K562 (cell line): ENCODE measurements around the gene NOTCH1. TPM values are rescaled to one million over a fixed set of nuclear protein-coding genes. Genes with fewer than 3 reads are reported as not detected.

Experiments used
- CSDE1 ChIP-seq, 2 experiments: fragments of 450-650 bp; IDR thresholded peaks; 2 replicates each; pipeline ENCODE4 v1.6.1; 2016; ENCODE audit warnings: mild to moderate bottlenecking in 1 of 2
- CTBP1 ChIP-seq: fragments of 450-650 bp; IDR thresholded peaks from 2 replicates; pipeline ENCODE4 v1.6.1; 2016; ENCODE audit warnings: borderline replicate concordance
- FOXP4 ChIP-seq: sonication (generic); formaldehyde crosslinking; IDR thresholded peaks from 2 replicates; pipeline ENCODE4 v1.8.0; 2022; ENCODE audit warnings: mild to moderate bottlenecking, missing genetic modification reagents, borderline replicate concordance
- GABPA ChIP-seq: fragments of 200-800 bp; sonication (Bioruptor generic); conservative IDR thresholded peaks from 2 replicates; pipeline ENCODE4 v1.6.1; 2016; ENCODE audit warnings: low read depth, missing genetic modification characterization, missing compliant biosample characterization
- IFI16 ChIP-seq: fragments of 250-450 bp; sonication (Bioruptor Pico); IDR thresholded peaks from 2 replicates; pipeline ENCODE4 v2.1.2; 2022; ENCODE audit warnings: mild to moderate bottlenecking, inconsistent platforms
- MYNN ChIP-seq, 2 experiments: sonication (generic); formaldehyde crosslinking in 1 of 2; IDR thresholded peaks; 2 replicates each; pipeline versions ENCODE4 v1.5.0 to v1.6.1; 2016 to 2020; ENCODE audit warnings: antibody characterized with exemption in 1 of 2, missing genetic modification reagents in 1 of 2
- NCOA2 ChIP-seq, 2 experiments: fragments of 450-650 bp; IDR thresholded peaks; 2 replicates each; pipeline ENCODE4 v1.6.1; 2018; ENCODE audit warnings: mild to moderate bottlenecking in 2 of 2, moderate library complexity in 1 of 2; ENCODE audit not compliant: partially characterized antibody in 2 of 2
- NUFIP1 ChIP-seq: fragments of 450-650 bp; IDR thresholded peaks from 2 replicates; pipeline ENCODE4 v1.6.1; 2018; ENCODE audit not compliant: partially characterized antibody
- RBFOX2 ChIP-seq: fragments of 200-400 bp; formaldehyde crosslinking; IDR thresholded peaks from 2 replicates; pipeline ENCODE4 v1.6.1; 2017; ENCODE audit warnings: low read depth, mild to moderate bottlenecking, low read length, moderate library complexity
- RBM15 ChIP-seq: fragments of 200-400 bp; formaldehyde crosslinking; IDR thresholded peaks from 2 replicates; pipeline ENCODE4 v1.6.1; 2018; ENCODE audit warnings: mild to moderate bottlenecking, low read length, moderate library complexity; ENCODE audit not compliant: insufficient read depth
- SETDB1 ChIP-seq: IDR thresholded peaks from one replicate; pipeline ENCODE4 v1.6.1; 2012; ENCODE audit warnings: low read length, control low read depth, inconsistent platforms
- TCF3 ChIP-seq: sonication (generic); formaldehyde crosslinking; IDR thresholded peaks from 2 replicates; pipeline ENCODE4 v1.4.0; 2020; ENCODE audit warnings: mild to moderate bottlenecking, missing genetic modification reagents
- ZBTB9 ChIP-seq: fragments of 450-650 bp; formaldehyde crosslinking; IDR thresholded peaks from 2 replicates; pipeline ENCODE4 v1.4.0; 2020; ENCODE audit warnings: mild to moderate bottlenecking, moderate library complexity
- ZKSCAN3 ChIP-seq: fragments of 250-450 bp; sonication (Bioruptor Pico); IDR thresholded peaks from 2 replicates; pipeline ENCODE4 v1.4.0; 2020
- ZZZ3 ChIP-seq: fragments of 450-650 bp; IDR thresholded peaks from 2 replicates; pipeline ENCODE4 v1.6.1; 2016; ENCODE audit warnings: antibody characterized with exemption, mild to moderate bottlenecking, moderate library complexity
- polyA plus RNA-seq, 8 experiments: library from polyadenylated mRNA; depleted of rRNA in 4 of 8; stranded (reverse) in 5 of 8; unstranded in 3 of 8; fragments of >200 nt; fragmentation: Nextera tagmentation in 2 of 8; fragmentation: Illumina TruSeq in 1 of 8; extraction: Ambion mirVana in 2 of 8; extraction: Trizol in 1 of 8; gene quantifications; 2 replicates each; pipeline versions ENCODE4 v1.2.1 to v1.2.3, GENCODE V29; 2011 to 2014; ENCODE audit warnings: inconsistent platforms in 1 of 8, missing spikeins in 1 of 8
- total RNA-seq, 7 experiments: library from RNA; depleted of rRNA in 6 of 7; stranded (reverse); fragments of >200 nt in 6 of 7; fragmentation: Illumina TruSeq in 2 of 7; extraction: Trizol in 2 of 7; gene quantifications; 2 replicates each; pipeline versions ENCODE4 v1.2.1 to v1.2.3, GENCODE V29; 2011 to 2021; ENCODE audit warnings: low replicate concordance in 1 of 7
- TF ChIP-seq, protein P1 (sequence below): sonication (generic); formaldehyde crosslinking; IDR thresholded peaks from 2 replicates; pipeline ENCODE4 v1.5.0; 2020; ENCODE audit warnings: missing genetic modification reagents
- TF ChIP-seq, protein P2 (sequence below): fragments of 450-650 bp; IDR thresholded peaks from 2 replicates; pipeline ENCODE4 v1.6.1; 2017; ENCODE audit warnings: mild to moderate bottlenecking, moderate library complexity
- TF ChIP-seq, protein P3 (sequence below): sonication (generic); formaldehyde crosslinking; IDR thresholded peaks from 2 replicates; pipeline ENCODE4 v1.8.0; 2023; ENCODE audit warnings: mild to moderate bottlenecking, missing genetic modification reagents

NOTCH1 gene
- total and polyA plus RNA-seq, 9 of the 15 experiments (the other 6 are each of a cell fraction or from before 2014, with no cell fraction given), result 0.03 to 31.4 (median 2.3) TPM

DNA sequence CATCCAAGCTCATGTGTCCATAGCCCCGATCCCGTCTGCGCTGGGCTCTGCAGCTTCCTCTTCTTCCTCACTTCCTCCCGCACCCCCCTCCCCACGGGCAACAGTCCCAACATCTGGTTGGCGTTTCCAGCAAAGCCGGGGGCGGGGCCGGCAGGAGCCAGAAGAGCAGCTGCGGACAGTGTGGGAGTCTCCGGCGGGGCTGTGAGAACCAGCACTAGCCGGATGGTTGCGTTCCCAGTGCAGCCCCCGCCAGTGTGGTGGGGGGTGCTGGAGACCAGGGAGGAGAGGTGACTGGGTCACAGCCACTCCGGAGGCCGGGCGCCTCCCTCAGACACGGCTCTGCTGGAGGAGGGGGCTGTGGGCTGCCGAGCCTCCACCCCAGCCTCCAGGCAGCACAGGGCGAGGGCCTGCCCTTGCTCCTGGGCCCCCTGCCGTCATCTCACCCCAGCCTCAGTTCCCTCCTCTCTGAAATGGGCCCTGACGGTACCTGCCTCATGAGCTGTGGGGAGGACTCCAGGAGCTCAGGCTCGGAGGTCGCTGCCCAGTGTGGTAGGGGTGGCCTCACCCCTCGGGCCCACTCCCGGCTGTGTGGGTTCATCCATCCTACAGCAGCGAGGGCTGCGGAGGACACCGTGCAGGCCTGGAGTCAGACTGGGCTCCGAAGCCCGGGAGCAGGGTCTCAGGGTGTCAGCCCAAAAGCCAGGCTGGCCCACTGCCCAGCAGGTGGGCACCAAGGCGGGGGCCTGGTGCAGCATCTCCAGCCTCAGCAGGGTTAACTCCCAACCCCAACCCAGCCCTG lies 41.5 kb upstream of the NOTCH1 start (continued):
- no peak for TF ChIP-seq NCOA2 (IDR thresholded peaks at IDR 0.05; ENCODE audit: partially characterized antibody in 2 of 2)
- no peak for TF ChIP-seq ZZZ3
- no peak for TF ChIP-seq SETDB1
- TF ChIP-seq NUFIP1, result no peak
- 0 out of 2 replicates have a peak, but pooled peaks have one; percentile 75 for TF ChIP-seq FOXP4 (CRISPR knock-in tag)
- TF ChIP-seq ZKSCAN3 (CRISPR knock-in tag), result no peak
- peak; percentile 44; the same call in 1 of the 2 replicates for TF ChIP-seq GABPA (tag)
- no peak for TF ChIP-seq RBM15
- TF ChIP-seq, protein P1, sequence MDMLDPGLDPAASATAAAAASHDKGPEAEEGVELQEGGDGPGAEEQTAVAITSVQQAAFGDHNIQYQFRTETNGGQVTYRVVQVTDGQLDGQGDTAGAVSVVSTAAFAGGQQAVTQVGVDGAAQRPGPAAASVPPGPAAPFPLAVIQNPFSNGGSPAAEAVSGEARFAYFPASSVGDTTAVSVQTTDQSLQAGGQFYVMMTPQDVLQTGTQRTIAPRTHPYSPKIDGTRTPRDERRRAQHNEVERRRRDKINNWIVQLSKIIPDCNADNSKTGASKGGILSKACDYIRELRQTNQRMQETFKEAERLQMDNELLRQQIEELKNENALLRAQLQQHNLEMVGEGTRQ, result no peak
- TF ChIP-seq CTBP1, result peak; percentile 79; the same call in 1 of the 2 replicates
- TF ChIP-seq CSDE1 (IDR thresholded peaks at IDR 0.05), result no peak
- TF ChIP-seq ZBTB9, result peak; percentile 81
- no peak for TF ChIP-seq IFI16
- TF ChIP-seq, protein P2, sequence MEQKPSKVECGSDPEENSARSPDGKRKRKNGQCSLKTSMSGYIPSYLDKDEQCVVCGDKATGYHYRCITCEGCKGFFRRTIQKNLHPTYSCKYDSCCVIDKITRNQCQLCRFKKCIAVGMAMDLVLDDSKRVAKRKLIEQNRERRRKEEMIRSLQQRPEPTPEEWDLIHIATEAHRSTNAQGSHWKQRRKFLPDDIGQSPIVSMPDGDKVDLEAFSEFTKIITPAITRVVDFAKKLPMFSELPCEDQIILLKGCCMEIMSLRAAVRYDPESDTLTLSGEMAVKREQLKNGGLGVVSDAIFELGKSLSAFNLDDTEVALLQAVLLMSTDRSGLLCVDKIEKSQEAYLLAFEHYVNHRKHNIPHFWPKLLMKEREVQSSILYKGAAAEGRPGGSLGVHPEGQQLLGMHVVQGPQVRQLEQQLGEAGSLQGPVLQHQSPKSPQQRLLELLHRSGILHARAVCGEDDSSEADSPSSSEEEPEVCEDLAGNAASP, result no peak
- TF ChIP-seq RBFOX2, result peak; percentile 74
- no peak; the same call in 1 of the 2 replicates for TF ChIP-seq MYNN (IDR thresholded peaks at IDR 0.05)
- TF ChIP-seq MYNN (CRISPR knock-in tag; IDR thresholded peaks at IDR 0.05), result no peak
- peak; percentile 61 for TF ChIP-seq TCF3 (CRISPR knock-in tag)
- TF ChIP-seq, protein P3, sequence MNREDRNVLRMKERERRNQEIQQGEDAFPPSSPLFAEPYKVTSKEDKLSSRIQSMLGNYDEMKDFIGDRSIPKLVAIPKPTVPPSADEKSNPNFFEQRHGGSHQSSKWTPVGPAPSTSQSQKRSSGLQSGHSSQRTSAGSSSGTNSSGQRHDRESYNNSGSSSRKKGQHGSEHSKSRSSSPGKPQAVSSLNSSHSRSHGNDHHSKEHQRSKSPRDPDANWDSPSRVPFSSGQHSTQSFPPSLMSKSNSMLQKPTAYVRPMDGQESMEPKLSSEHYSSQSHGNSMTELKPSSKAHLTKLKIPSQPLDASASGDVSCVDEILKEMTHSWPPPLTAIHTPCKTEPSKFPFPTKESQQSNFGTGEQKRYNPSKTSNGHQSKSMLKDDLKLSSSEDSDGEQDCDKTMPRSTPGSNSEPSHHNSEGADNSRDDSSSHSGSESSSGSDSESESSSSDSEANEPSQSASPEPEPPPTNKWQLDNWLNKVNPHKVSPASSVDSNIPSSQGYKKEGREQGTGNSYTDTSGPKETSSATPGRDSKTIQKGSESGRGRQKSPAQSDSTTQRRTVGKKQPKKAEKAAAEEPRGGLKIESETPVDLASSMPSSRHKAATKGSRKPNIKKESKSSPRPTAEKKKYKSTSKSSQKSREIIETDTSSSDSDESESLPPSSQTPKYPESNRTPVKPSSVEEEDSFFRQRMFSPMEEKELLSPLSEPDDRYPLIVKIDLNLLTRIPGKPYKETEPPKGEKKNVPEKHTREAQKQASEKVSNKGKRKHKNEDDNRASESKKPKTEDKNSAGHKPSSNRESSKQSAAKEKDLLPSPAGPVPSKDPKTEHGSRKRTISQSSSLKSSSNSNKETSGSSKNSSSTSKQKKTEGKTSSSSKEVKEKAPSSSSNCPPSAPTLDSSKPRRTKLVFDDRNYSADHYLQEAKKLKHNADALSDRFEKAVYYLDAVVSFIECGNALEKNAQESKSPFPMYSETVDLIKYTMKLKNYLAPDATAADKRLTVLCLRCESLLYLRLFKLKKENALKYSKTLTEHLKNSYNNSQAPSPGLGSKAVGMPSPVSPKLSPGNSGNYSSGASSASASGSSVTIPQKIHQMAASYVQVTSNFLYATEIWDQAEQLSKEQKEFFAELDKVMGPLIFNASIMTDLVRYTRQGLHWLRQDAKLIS (CRISPR knock-in tag), result no peak
